8988T (cell line): ENCODE measurements around the gene SCMH1.

Experiments
- DNase-seq: peaks from one replicate; pipeline ENCODE4 v3.0.0; 2011

SCMH1 gene

DNA sequence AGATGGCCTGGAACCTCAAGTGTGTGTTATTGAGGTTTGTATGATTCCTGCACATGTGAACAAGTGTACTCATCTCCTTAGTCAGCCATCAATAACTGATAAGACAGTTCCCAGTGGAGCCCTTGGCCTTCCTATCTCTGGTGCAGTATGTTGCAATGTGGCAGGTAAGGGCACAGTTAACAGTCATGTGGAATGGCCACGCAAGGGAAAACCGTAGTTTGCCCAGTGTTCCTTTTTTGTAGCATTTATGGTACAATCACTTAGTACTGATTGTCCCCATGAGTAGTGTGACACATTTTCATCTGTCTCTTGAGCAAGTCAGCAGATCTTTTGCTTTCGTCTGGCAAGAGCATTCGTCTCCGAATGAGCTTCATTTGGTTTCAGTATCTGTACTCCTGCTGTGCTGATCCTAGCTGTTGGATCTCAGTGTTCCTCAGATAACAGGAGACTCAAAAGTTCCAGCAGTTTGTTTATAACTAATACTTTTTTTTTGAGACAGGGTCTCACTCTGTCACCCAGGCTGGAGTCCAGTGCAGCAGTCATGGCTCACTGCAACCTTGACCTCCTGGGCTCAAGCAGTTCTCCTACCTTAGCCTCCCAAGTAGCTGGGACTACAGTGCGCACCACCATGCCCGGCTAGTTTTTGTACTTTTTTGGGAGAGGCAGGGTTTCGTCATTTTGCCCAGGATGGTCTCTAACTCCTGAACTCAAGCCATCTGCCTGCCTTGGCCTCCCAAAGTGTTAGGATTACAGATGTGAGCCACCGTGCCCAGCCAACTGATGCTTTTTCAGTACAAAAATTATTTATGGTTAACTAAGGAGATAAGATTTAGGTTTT is 254.4 kb downstream of the SCMH1 start:
- no peak for DNase-seq

DNA sequence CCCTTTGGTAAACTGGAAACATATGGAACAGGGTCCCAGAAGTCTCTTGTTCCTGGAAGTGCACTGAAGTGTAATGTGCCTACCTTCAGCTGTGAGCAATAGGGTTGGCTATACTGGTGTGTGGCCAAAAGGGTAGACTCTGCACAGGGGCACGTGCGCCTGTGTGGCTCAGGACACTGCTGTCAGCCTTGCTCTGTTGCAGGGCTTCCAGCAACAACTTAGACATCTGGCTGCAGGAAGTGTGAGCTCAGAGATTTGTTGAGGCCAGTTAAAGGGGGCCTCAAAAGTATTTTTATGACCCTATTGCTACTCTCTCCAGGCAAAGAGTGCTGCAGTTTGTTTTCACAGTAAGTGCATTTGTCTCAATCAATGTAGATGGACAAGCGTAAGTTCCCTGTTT is 255.2 kb downstream of the SCMH1 start:
- DNase-seq = no peak

DNA sequence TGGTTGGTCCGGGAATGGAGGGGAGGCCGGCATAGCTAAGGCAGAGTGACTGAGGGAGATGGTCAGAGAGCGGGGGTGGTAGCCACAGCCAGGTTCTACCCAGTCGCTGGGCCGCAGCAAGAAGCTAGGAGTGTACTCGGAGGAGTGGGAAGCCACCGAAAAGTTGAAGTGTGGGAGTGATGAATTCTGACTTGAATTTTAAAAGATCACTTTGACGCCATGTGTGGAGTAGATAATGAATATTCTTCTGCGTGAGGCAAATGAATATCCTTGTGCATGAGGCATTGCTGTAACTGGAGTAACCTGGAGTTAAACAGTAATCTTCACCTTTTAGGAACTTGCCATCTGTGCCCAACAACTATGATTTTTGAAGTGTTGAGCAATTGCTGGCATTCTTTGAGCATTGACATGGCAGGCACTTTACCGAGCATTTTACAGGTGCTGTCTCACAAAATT is 255.8 kb downstream of the SCMH1 start:
- DNase-seq = no peak

DNA sequence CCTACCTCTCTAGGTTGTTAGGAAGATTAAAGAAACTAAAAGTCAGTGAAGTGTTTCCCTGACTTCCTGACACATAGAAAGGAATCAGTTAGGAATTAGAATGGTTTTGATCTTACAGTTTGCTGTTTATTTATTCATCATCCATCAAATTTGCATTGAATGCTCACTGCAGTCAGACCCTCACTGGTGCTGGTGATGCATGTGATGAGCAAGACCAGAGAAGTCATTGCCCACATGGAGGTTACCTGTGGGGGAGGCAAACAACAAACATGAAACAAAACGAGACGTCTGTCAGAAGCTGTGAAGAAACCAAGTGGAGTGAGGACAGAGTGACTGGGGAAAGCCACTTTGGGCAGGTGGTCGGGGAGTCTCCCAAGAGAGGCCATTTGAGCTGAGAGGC is 256.2 kb downstream of the SCMH1 start:
- DNase-seq = no peak

DNA sequence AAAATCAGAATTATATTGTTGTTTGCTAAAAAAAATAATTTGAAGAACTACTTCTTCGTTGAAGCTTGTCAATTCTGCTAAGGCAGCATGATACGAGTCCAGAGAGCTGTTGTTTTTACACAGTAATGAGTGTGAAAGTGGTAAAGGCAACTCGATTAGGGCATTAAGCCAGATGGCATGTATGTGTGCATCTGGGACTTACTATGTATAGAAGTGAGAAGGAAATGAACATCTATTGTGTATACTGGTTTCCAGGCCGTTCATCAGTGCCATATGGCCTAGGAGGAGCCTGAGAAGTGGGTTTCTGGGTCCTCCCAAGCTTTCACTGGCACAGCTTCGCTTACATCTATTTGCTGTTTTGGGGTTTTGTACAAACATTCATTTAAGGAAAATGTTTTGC is 256.9 kb downstream of the SCMH1 start:
- DNase-seq = no peak

DNA sequence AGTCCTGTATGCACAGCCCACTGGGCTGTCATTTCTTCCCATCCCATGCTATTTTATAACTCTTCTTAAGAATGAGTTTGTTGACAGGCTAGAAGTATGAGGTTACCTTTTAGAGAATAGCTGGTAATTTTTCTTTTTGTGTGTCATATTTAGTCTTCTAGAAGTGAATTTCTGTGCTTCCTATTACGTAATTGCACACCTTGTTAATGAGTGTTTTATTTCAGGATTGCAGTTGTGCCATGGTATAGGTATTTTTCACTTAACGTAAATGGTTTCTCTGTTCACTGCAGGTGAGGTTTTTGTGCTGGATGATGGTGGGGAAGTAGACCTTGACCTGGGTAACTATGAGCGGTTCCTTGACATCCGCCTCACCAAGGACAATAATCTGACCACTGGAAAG is 257.6 kb downstream of the SCMH1 start:
- no peak for DNase-seq

DNA sequence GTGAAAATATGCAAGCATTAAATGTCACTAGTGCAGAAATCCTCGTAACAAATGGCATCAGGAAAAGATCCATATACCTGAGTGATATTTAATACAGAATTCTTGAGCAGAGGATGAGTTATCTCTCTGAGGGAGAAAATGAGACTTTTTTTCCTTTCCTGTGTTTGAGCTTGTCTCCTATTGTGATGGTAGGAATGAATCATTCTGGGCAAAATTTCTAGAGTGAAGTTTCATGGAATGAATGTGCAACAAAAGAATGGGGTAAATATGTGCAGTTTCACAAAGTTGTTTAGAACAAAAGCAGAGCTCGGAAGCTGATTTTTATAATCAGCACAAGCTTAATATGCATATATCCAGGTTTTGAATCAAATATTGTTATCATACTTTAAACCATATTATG is 258.0 kb downstream of the SCMH1 start:
- no peak for DNase-seq

DNA sequence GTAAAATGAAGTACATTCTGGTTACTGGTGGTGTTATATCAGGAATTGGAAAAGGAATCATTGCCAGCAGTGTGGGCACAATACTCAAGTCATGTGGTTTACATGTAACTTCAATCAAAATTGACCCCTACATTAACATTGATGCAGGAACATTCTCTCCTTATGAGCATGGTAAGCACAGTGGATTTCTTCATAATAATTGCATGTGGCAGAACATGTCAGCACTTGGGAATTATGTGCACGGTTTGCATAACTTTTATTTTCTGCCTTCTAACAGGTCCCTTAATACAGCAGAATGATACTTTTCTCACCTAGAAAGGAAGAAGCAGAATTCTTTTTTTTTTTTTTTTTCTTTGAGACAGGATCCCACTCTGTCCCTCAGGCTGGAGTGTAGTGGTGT is 258.8 kb downstream of the SCMH1 start:
- DNase-seq = no peak

DNA sequence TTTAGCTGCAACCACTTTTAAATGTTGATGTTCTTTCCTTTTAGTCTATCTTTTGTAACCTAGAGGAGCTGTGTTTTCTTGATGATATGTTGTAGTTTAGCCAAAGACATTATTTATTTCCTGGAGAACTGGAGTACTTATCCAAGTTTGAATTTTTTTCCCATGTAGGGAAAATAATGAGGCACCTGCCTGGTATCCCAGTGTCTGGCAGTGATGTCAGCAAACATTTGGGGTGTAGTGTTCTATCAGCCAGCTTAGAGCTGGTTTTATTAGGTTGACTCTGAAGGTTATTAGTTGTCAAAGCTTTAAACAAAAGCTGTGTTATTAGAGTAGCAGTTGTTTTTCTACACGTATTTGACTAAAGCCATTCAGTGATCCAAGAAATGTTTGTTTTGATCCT is 259.4 kb downstream of the SCMH1 start:
- no peak for DNase-seq

DNA sequence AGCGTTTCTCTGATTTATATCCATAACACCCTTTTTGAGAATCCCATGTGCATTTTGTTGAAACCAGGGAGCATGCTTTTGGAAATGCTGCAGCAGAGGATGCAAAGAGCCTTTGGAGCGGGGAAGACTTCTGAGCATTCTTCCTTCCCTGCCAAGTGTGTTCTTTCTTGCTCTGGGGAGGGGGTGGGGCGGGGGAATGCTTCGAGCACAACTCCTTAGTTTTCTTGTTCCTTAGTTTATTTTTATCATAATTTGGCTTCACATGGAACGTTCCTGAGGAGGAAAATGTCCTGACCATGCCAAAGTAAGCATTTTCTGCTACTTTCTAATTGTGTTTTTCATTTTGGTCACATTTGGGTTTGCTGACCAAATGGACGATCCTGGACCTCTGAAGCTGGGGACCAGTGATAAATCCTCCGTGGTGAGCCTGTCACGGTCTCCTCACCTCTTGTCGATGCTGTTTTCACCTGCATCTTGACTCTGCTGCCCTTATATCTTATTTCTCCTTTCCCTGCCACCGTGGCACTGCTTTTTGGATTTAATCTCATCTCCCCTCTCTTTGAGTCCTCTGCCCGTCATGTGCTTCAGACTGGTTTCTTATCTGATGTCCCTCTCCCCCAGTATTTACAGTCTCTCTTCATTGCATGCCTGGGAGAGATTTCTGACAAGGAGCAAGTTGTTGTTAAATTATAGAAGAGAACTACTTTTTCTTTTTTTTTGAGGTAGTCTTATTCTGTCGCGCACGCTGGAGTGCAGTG is 260.2 kb downstream of the SCMH1 start:
- no peak for DNase-seq

DNA sequence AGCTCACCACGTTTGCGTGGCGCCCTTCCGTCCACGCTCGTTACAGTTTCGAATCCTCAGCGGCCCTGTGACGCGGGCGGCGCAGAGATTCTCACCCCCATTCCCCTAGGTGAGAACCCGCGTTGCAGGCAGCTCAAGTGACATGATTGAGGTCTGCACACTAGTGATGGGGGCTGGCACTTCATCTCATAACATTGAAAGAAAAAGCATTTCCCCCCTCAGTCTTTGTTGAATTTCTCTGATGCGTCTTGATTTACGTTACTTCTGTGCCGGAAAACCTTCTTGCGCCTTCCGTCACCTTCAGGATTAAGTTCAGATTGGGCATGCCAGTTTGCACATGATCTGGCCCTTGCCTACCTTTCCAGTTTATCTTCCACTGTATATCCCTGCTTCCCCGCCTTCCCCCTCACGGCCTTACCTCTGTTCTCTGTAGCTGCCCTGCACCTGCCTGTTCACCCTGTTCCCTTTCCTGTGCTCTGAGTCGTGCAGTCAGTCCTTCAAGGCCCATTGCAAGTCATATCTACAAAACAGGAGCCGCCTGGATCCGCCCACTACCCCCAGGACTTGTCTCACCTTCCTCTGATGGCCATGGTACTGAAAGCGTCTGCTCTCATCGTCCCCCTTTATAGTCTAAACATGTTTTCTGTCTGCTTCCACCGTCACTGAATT is 261.5 kb downstream of the SCMH1 start:
- peak; percentile 23 for DNase-seq

DNA sequence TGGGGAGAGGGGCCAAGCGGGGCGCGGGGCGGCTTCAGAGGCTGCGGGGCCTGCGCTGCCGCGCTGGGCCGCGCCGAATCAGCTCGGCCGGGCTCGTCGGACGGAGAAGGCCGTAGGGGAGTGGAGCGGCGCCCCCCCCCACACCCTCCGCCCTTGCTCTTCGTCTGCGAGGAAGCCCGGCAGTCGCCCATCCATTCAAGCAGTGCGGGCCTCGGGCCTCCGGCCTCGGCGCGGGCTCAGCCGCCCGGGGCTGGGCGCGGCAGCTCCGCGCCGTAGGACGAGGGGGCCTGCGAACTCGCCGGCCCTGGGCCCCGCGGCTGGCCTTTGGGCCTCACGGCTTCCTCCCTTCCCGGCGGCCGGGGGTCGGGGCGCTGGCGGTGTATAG is 262.0 kb downstream of the SCMH1 start:
- DNase-seq = no peak

DNA sequence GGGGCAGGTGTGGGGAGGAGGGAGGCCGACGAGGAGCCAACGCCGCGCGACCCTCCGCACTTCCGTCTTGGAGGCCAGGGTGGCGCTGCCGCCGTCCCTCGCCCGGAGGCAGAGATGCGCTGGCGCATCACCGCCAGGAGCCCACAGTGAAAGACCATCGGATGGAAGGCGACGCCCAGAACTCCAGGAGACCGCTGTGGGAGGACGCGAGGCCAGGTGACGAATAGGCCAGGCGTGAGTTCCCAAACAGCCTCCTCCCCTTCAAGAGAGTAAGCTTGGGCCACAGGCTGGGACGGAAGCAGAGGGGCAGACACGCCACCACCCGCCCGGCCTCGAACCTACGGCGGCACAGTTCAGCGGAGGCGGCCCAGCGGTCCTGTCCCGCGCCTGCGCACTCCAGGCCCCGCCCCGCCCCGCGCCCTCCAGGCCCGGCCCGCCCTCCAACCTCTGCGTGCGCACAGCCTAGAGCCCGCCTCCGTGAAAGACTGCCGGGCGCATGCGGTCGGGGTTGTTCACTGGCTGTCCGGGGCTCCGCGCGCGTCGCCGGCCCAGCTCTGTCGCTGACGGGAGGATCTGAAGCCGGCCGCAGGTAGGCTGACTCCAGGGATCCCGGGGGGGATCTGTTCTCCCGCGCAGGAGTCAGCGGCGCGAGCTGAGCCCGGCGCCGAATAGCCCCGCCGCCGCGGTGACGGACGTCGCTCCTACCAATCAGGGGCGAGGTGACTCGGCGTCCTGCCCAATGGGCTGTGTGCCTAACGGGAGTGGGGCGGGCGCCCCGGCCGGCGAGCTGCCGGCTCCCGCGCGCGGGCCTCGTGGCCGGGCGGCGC is 262.7 kb downstream of the SCMH1 start, which contains the start of gene CTPS1:
Gene CTPS1, plus strand, starts transcription at position 456 of the 827 bp plus-strand sequence. CDS start 3,595 bp downstream, outside the sequence.
- DNase-seq = peak; percentile 84

DNA sequence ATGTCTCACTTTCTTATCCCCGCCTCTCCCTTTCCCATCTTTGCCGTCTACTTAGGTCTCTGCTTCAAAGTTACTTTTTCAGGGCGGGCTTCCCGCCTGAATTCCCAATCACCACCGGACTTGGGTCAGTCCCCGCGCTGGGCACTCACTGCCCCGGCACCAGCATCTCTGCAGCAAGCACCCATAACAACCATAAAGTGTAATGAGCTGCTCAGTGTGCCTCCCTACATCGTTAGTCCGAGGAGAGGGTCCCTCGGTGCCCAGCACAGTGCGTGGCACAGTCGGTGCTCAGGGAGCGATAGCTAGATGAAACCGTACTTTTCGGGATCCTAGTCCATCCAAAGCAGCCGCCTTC is 263.2 kb downstream of the SCMH1 start:
- DNase-seq = no peak

DNA sequence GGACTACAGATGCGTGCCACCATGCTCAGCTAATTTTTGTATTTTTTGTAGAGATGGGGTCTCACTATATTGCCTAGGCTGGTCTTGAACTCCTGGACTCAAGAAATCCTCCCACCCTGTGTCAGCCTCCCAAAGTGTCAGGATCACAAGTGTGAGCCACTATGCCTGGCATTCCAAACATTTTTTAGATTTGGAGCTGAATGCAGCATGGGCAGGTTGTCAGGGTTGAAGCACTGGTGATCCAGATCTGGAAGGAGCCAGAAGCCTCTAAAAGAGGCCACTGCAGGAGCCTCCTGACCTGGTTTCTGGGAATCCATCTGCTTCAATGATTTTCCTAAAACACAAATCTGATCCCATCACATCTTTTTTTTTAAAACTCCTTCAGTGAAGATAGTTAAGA is 264.4 kb downstream of the SCMH1 start:
- DNase-seq = no peak
